Measurements from ENCODE around the gene RPTOR. TPM values are rescaled to one million over a fixed set of nuclear protein-coding genes. Genes with fewer than 3 reads are reported as not detected.

RPTOR gene
- total RNA-seq, 1 donor from 2014 or later: 53.7 TPM

DNA sequence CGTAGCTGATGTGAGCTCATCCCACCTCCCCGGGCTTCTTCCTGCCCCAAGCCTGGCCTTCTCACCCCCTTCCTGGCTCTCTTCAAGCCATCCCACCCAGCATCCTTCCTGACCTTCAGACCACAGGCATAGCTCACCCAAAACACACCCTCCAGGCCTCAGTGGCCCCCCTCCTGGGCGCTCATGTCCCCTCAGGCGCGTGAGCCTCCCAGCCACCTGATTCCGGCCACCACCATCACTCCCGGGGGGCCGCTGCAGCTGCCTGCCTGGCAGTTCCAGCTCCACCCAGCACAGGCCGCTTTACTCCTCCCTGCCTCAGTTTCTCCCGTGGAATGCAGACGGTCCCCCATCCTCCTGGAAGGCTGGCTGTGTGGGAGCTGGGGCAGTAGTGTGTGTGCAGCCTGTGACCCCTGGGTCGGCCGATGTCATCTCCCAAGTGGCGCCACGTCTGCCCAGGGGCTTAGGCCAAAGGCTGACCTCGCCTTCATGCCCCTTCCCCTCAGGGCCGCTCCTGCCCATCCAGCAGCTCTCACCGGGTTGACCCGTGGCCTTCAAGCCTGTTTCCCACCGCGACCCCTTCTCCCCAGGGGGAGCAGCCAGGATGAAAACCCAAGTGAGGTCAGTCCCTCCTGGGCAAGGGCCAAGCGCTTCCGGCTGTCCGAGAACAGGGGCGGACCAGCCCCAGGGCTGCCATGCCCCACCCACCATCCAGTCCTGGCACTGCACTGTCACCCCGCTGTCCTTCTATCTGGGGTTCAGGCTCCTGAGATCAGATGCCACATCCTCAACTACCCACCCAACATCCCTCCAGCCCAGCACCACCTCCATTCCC is 435.1 kb downstream of the RPTOR start:
- DNase-seq (ENCODE audit: low spot score in 2 of 2, unreplicated experiment in 2 of 2): no peak
- Mint-ChIP-seq H3K36me3 (no peaks in the 10 kb centered on the region), H3K27me3 (ENCODE audit: low read depth) (peaks cover 34% of the 10 kb centered on the region), H3K27ac (no peak overlapping the region), H3K9me3 (no peaks in the 10 kb centered on the region), H3K4me1 (peaks cover 5% of the 10 kb centered on the region), H3K4me3 (no peak overlapping the region)
- TF ChIP-seq, protein P1, sequence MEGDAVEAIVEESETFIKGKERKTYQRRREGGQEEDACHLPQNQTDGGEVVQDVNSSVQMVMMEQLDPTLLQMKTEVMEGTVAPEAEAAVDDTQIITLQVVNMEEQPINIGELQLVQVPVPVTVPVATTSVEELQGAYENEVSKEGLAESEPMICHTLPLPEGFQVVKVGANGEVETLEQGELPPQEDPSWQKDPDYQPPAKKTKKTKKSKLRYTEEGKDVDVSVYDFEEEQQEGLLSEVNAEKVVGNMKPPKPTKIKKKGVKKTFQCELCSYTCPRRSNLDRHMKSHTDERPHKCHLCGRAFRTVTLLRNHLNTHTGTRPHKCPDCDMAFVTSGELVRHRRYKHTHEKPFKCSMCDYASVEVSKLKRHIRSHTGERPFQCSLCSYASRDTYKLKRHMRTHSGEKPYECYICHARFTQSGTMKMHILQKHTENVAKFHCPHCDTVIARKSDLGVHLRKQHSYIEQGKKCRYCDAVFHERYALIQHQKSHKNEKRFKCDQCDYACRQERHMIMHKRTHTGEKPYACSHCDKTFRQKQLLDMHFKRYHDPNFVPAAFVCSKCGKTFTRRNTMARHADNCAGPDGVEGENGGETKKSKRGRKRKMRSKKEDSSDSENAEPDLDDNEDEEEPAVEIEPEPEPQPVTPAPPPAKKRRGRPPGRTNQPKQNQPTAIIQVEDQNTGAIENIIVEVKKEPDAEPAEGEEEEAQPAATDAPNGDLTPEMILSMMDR (IDR thresholded peaks at IDR 0.05; ENCODE audit: unreplicated experiment): no peak

DNA sequence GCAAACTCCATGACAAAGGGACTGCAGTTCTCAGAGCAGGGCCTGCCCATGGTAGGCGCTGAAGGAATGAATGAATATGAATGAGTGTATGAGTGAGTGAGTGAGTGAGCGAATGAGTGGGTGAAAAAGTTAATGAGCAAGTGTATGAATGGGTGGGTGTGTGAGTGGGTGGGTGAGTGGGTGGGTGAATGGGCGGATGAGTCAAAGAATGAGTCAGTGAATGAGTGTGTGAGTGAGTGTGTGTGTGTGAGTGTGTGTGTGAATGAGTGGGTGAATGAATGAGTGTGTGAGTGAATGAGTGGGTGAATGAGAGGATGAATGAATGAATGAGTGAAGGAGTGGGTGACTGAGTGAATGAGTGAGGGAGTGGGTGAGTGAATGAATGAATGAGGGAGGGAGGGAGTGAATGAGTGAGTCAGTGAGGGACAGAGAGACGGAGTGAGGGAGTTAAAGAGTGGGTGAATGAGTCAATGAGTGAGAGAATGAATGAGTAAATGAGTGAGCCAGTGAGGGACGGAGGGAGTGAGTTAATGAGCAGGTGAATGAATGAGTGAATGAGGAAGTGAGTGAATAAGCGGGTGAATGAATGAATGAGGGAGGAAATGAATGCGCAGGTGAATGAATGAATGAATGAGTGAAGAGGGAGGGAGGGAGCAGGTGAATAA is 435.9 kb downstream of the RPTOR start:
- Mint-ChIP-seq H3K4me1 (peaks cover 5% of the 10 kb centered on the region), H3K9me3 (no peaks in the 10 kb centered on the region), H3K36me3 (no peaks in the 10 kb centered on the region), H3K27me3 (ENCODE audit: low read depth) (peaks cover 28% of the 10 kb centered on the region), H3K4me3 (peak overlapping the region; percentile 37), H3K27ac (no peak overlapping the region)
- no peak for DNase-seq (ENCODE audit: low spot score in 2 of 2, unreplicated experiment in 2 of 2)
- TF ChIP-seq, protein P1 (IDR thresholded peaks at IDR 0.05; ENCODE audit: unreplicated experiment): no peak

DNA sequence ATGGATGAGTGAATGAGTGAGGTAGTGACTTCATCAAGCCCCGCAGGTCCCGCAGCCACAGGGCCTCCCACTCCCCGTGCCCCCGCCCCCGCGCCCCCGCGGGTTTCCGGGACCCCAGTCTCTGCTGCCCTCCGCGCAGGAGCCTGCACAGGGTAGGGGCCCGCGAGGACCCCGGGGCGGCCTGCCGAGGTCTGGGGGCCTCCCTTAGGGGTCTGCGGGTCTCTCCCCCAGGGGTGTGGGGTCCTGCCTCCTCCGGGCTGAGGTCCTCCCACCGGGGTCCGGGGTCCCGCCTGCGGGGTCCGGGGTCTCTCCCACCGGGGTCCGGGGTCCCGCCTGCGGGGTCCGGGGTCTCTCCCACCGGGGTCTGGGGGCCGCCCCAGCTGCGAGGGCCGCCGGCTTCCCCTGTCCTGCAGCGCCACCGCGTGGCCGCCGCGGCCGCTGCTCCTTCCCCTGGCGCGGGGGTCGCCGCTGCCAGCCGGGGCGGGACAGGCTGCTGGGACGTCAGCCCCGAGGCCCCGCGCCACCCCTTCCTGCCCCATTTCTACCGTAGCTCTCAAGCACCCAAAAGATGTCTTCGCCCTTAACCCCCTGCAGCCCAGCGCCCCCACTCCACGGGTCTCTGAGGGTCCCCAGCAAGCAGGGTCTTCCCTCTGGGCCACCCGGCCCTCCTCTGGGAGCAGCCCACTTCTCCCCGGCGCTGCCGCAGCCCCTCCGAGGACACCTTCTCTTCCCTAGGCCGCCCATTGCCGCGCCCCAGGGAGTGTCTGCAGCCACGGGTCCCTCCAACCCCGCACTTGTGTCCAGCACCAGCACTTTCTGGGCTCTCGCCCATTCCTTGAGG is 436.6 kb downstream of the RPTOR start:
- peaks cover 28% of the 10 kb centered on the region for H3K27me3 Mint-ChIP-seq (ENCODE audit: low read depth)
- TF ChIP-seq, protein P1 (IDR thresholded peaks at IDR 0.05; ENCODE audit: unreplicated experiment): peak; percentile 84
- no peak overlapping the region for H3K27ac Mint-ChIP-seq
- H3K9me3 Mint-ChIP-seq: no peaks in the 10 kb centered on the region
- peak; percentile 54 to 75 for DNase-seq (ENCODE audit: low spot score in 2 of 2, unreplicated experiment in 2 of 2)
- peak overlapping the region; percentile 37 for H3K4me3 Mint-ChIP-seq
- H3K36me3 Mint-ChIP-seq: no peaks in the 10 kb centered on the region
- H3K4me1 Mint-ChIP-seq: peaks cover 5% of the 10 kb centered on the region

GRCh38 chr17:80981929-80982425 is 437.3 kb downstream of the RPTOR start:
- Mint-ChIP-seq H3K9me3 (no peaks in the 10 kb centered on the region), H3K4me3 (peak overlapping the region; percentile 26), H3K27ac (no peak overlapping the region), H3K36me3 (no peaks in the 10 kb centered on the region), H3K4me1 (peaks cover 5% of the 10 kb centered on the region), H3K27me3 (ENCODE audit: low read depth) (peaks cover 27% of the 10 kb centered on the region)
- no peak for DNase-seq (ENCODE audit: low spot score in 2 of 2, unreplicated experiment in 2 of 2)
- TF ChIP-seq, protein P1 (IDR thresholded peaks at IDR 0.05; ENCODE audit: unreplicated experiment): no peak

DNA sequence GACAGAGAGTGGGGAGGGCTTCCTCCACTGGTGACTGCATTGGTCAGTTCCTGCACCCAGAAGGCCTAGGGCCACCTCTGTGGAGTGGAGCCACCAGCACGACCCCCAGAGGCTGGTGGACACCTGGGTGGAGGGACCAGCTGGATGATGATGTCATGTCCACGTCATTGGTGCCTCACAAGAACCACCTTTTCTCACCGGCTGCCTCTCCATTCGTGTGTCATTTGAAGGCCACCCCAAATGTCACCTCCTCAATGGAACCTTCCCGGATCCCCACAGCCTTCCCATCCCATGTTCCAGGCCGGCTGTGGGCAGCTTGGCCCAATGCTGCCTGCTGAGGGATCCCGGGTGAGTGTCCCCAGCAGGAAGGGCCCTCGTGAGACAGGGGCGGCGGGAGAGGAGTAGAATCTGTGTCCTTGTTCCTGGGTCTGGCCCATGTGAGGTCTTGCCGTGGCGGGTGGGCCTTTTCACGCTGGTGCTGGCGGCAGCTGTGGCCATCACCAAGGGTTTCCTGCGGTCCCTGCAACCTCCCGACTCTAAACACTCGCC is 437.9 kb downstream of the RPTOR start:
- Mint-ChIP-seq H3K27me3 (ENCODE audit: low read depth) (peaks cover 27% of the 10 kb centered on the region), H3K9me3 (no peaks in the 10 kb centered on the region), H3K36me3 (no peaks in the 10 kb centered on the region), H3K27ac (no peak overlapping the region), H3K4me3 (no peak overlapping the region), H3K4me1 (peaks cover 5% of the 10 kb centered on the region)
- TF ChIP-seq, protein P1 (IDR thresholded peaks at IDR 0.05; ENCODE audit: unreplicated experiment): no peak
- no peak for DNase-seq (ENCODE audit: low spot score in 2 of 2, unreplicated experiment in 2 of 2)

All from mesothelial cell of epicardium (in vitro differentiated cells).